ENCODE measurements around the gene PTPRK.

Gene PTPRK

DNA sequence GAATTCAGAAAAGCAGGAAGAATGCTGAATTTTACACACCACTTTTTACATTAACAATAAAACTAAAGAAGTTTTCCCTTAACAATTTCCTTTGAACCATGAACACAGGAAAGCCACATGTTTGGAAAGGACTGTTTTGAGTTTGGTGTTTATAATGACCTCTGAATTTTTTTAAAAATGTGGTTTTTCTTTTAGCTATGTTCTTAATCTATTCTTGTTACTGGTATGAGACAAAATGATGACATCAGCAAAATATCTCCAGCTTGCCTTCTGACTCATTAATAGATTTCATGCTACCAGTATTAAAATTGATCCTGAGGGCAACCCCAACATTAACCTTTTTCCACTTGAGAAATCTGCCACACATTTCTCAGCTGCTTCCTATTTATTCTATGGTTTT is 402.0 kb downstream of the PTPRK start:
- no peak for DNase-seq

DNA sequence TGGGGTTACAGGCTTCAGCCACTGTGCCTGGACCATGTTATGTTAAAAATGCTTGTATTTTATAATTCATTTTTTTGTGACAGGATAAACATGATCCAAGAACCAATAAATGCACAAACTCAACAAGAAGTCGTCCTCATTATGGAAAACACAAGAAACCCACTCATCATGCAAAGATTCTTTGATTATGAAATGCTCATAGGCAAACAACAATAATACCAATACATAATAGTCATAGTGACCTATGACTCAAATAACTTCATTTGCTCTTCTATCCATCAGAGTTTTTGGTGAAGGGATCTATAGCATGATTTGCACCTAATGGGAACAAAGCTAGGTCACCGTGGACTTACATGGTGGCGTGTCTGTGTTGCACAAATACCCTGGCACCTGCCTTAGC is 402.5 kb downstream of the PTPRK start:
- DNase-seq, result no peak

DNA sequence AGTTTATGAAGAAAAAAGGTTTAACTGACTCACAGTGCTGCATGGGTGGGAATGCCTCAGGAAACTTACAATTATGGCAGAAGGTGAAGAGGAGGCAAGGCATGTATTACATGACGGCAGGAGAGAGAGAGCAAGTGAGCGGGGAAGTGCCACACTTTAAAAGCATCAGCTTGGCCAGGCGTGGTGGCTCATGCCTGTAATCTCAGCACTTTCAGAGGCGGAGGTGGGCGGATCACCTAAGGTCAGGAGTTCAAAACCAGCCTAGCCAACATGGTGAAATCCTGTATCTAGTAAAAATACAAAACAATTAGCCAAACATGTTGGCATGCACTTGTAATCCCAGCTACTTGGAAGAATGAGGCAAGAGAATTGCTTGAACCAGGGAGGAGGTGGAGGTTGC is 406.2 kb downstream of the PTPRK start:
- no peak for DNase-seq

DNA sequence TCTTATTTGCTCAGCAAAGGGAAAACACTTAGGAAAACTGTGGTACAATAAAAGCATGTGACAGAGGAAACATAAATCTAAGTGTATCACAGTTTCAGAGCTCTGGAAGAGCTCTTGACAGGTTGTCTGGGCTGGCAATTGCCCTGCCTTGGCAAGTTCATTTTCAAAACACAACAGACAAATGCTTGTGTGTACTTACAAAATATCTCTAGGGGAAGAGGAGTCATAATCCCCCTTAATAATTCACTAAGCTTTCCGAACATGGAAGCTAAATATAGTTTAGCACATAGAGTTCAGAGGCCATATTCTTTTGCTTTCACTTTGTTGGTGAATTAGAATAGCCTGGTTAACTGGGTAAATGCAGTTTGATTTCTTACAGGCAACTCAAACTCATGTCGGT is 407.9 kb downstream of the PTPRK start:
- peak; percentile 52 for DNase-seq

DNA sequence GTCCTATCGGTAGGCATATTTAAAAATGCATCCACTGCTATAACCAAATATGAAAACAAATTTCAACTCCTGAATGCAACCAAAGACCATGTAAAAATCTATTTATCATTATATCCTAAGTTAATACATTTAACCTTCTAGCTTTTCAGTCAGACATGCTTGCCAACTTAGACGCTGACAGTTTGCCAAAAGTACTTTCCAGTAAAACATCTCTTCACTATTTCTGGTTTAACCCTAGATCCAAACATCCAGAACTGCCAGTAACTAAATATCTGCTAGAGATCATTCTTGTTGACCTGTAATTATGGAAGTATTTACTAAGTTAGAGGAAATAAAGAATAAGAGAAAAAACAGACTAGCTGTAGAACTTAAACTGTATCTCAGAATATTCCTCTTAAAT is 409.3 kb downstream of the PTPRK start:
- DNase-seq, result no peak

DNA sequence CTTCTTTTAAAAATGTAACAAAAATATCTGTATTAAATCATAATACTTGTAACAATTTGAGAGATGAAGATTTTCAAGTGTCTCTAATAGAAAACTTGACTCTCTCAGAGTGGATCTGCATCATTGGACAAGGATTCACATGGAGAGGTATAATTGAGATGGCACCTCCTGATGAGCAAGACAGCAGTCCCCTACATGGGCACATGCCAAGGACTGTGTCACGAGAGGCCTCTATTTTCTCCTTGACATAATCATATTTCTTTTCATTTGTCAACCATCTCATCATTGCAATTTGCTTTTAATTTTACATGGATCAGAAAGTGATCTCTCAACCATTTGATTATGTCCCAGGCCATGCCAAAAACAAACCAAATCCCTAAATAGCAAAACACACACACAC is 412.7 kb downstream of the PTPRK start:
- no peak for DNase-seq

DNA sequence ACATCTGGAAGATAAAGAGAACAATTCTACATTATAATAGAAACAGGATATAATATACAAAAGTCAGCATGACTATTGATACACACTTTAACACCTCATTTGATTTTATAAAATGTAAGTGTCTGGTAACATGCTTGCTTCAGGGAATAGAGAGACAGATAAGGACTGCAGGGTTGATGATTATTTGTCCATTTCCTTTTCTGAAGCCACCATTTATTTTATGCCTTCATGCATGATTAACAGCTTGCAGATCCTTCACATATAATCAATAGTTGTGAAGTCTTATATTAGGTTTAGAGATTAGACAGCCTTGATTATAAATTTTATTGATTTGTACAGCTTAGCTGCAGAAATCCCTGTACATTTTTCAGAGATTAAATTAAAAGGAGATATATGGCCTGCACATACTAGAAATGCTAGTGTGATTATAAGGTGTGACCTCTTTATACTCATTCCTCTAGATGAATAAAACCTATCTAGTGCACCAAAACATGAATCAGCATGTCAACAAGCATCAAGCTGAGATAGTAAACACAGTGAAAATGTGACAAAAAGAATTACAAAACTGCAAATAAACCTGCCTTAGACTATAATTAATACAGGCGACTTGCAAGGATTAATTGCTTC is 420.7 kb downstream of the PTPRK start:
- DNase-seq, result no peak

DNA sequence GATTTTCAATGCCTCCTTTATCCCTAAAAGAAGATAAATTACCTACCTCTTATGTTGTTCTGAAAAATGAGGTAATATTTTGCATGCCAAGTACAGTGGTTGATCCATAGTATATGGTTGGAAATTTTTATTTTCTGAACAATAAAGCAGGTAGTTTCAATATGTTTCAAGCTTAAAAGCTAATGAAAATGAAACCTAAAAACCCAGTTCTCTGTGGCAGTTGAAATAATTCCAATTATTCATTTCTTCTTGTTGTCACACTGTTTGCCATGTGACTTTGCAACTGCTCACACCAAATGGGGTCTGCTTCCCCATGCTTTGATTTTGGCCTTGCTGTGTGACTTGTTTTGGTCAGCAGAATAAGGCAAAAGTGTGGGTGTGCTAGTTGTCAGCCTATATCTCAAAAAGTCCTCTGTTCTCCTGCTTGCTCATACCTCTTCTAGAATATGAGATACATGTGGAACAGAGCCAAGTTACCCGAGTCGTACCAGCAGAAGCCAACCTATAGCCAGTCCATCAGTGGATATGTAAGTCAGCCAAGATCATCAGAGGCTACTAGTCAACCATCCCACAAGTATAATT is 422.3 kb downstream of the PTPRK start:
- no peak for DNase-seq

DNA sequence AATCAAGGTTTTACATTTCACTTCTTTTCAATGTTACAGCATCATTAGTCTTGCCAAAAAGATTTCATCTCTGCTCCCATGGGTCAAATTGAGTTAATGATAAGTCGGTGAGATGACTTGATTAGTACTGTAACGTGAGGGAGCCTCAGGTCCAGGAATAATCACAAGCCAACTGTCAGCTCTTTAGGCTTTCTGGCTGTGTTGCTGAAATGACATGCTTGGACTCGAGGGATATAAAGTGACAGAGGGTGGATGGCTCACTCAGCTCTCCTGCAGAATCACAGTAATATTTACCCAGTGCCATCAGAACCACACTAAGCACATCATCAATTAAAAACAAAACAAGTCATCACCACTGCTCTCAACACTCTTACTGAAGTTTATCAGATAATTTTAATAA is 423.4 kb downstream of the PTPRK start:
- no peak for DNase-seq

DNA sequence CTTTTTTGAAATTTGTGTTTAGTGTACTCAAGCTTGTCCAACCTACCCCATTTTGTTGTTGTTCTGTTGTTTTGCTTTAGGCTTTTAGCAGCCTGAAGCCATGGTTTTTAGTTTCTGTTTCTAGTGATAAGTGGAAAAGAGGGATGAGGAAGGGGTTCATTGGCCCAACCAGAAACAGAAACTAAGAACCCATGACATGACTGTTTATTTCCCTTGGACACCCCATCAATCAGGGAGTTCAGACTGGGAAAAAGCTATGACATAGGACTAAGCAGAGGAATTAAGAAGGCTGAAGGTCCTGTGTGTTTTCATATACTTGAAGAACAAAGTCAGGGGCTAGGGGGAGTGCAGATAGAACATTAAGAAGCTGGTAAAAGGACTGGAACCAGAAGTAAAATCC is 425.0 kb downstream of the PTPRK start:
- DNase-seq, result no peak

DNA sequence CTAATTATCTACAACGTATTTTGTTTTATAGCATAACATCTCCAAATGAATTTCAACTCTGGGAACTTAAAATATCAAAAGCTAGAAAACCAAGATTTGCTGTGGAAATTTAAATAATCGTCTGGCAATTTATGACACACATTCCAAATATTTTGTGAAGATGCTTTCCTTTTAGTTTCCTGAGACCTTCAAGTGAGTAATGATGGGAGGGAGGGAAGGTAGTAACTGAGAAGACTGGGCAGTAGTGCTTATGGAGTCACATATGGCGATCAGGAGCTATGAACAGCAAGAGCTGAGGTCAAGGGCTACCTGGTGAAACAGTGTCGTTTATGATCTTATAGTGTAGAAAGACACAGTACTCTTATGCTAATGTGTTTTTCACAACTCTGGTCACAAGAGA is 441.4 kb downstream of the PTPRK start:
- DNase-seq, result no peak

DNA sequence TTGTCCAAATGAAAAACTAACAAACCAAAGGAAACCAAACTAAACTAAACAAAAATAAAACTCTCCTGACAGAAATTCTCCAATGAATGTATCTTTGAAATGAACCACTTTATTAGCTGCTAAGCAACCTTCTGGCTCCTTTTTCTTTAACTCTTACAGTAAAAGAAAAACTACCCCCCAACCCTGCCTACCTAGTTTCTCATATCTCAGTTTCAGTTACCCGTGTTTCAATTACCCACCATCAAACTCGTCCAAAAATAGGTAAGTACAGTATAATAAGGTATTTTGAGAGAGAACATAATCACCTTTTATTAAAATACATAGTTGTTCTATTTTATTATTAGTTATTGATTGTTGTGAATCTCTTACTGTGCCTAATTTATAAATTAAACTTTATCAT is 442.1 kb downstream of the PTPRK start:
- no peak for DNase-seq

DNA sequence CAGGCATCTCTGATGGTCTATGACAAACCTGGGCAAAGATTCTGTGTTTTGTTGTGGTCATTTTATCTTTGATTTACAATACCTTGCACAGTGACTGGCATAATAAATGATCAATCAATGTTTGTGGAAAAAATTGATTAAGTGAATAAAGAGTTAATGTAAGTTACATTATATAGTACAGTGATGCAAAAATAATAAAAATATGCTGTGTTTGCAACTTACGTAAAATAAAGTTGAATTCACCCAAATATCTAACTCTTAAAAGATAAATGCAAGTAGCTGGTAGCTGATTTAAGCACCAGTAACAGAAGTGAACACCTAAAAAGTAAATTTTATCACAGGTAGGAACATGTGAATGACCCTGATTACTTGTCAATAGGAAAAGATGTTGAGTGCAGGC is 443.6 kb downstream of the PTPRK start:
- DNase-seq, result no peak

DNA sequence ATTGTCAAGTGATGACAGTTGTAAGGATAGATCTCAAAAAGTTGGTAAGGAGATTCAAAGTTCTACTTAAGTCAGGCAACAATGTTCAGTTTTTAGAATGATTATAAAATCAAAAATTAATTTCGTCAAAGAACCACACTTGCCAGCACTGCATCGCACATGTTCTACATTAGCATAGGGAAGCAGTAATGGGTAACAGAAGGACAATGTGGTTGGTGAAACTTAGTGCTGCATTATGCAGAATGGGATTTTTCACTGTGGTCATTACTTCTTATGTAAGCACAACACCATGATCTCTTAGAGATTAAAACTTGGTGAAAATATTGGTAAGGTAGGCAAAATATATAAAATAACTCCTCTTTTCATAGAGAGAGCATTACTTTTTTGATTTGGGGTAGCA is 445.8 kb downstream of the PTPRK start:
- no peak for DNase-seq

DNA sequence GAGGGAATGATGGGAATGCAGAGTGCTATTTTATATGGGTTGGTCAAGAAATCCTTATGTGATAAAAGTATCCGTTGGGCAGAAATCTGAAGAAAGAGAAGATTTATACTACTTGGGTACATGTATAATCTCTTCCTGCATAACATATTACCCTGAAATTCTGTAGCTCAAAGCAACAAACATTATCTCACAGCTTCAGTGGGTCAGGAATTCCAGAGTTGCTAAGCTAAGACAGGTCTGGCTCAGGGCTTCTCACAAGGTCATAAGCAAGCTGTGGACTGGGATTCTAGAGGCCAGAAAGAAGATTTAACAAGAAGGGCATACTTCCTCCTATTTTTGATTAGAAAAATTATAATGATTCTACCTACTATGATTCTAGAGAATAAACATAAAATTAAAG is 447.0 kb downstream of the PTPRK start:
- no peak for DNase-seq

DNA sequence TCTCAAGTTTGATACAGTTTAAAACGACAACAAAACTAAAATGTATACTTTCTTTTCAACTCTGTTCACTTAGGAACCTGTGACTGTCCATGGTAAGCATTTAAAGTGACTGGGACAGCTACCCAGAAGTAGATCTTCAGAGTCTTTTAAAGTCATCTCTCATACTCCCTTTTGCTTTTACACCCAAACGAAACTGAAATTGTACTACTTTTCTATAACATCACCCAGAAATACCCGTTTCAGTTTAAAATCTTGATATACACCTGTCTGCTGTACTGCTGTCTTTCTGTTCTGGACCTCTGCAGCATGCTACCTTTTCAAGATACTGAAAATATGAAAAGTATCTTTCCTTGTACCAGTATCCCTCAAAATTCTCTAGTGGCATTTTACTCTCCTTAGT is 449.2 kb downstream of the PTPRK start:
- no peak for DNase-seq

DNA sequence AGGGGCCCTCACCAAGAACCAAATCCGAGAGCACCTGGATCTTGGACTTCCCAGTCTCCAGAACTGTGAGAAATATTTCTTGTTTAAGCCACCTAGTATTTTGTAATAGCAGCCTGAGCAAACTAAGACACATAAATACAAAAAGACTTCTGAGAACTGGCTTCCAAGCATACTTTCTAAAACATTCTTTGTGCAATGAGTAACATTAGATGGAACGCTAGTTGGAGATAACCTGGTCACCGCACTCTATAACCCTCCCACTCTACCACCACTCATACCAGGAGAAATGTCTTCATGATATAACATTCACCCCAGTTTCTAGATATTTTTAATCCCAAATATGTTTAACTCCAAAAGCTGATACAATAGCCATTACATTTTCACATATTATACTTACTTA is 450.0 kb downstream of the PTPRK start:
- no peak for DNase-seq

DNA sequence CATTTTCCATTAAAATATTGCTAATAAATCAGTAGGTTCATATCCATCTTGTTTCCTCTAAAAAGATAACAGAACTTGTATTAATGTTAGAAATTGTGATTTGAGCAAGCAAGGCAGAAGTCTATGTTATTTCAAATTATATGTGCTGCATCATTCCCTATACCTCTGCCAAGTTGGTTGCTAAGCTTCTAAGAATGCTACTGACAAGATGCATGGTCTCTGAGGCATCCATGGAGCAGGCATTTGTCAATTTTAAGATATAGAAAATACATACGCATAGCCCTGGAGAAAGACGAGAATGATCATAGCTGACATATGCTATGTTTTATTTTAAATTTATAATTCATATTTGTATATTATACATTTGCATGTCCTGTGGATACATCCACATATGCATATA is 451.2 kb downstream of the PTPRK start:
- no peak for DNase-seq

DNA sequence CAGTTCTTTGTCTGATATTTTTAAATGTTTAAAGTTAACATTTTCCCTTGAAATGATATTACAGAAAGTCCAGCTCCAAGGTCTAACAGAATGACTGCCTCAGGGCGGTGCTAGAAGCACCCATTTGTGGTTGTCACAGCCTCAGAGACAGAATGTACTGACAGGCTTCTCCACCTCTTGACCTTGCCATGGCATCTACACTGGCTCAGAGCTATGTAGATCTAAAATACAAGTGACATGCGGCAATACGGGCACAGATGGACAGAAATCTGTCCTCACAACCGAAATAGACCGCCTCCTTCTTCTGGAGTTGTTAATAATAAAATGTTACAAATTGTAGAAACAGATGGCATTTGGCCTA is 452.3 kb downstream of the PTPRK start:
- no peak for DNase-seq

DNA sequence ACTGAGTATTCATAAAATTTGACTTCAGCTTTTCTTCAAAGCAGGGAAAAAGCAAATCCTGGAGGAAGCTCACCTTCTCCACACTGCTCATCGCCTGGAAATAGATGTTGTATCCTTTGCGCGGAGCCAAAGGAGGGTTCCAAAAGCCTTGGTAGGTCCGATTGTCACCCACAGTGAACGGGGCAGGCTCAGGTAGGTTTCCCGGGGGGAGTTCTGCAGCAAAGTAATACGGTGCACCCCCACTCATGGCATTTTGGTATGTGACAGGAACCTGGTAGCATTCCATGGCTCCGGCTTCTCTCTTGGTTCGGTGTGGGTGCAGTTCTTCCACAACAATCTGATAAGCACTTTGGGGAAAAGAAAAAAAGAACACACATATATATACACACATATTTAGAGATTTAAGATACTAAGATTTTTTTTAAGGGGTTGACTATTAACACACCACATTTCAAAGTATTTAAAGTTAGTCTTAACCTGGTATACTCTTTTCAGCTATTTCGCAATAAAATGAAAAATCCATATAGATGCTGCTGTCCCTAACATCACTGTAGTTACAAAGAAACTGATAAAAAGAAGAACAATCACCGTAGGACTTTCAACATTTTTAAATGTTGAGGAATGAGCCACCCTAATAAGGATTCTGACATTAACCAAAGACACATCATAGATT is 452.8 kb downstream of the PTPRK start:
- no peak for DNase-seq

DNA sequence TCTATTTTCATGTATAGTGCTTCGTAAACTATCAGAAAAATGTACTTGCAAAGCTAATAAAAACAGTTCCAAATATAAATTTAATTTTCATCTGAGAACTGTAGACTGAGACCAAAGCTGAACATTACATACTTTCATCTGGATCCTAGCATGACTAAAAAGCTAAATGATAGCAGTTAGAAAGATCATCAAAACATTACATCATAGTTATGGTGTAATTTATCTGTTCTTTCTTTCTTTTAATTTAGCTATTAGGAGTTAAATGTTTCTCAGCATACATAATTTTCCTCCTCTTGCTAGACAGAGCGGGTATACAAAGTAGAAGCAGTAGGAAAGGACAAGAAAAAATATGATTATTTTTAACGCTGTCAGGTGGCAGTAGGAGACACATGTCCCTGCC is 455.3 kb downstream of the PTPRK start:
- no peak for DNase-seq

DNA sequence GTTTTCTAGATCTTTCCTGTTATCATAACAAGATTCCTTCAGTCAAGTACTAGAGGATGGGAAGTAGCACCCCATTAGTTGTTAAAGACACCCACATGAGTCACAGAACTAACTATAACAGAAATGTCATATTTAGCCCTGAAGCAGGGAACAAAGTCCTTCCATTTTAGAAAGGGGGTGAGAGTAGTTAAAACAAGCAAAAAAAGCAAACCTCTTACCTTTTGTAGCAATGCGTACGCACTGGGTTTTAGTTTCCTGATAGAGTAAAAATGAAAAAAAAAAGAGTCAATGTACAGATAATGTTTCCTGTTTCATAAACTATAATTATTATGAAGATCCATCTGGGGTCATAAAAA is 455.9 kb downstream of the PTPRK start:
- no peak for DNase-seq

DNA sequence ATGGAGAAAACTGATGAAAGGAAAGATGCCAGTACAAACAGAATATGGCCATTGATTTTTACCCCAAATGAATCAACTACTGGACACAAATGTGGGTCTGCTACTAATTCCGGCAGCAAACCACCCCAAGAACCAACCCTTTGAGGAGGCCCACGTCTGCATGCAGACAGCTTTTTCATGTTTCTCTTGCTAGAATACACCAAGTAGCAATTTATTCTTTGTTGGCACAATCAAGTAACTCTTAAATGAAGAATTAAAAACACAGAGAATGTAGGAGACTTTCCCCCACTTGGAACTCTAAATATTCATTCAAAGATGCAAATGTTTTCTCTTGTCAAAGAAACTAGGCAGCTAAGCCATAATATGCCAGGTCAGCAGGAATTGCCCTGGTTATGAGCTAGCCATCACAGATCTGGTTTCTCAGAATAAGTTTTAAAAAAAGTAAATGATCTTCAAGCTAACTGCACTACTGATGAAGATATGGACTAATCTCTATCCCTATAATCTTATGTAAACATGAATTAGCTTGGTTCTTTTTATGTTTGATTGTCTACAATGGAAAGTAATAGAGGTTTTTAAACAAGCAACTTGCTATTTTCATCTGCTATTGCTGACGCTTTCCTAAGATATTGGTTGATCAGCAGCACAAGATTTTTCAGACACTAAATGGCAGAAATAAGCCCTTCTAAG is 456.4 kb downstream of the PTPRK start:
- DNase-seq, result no peak

DNA sequence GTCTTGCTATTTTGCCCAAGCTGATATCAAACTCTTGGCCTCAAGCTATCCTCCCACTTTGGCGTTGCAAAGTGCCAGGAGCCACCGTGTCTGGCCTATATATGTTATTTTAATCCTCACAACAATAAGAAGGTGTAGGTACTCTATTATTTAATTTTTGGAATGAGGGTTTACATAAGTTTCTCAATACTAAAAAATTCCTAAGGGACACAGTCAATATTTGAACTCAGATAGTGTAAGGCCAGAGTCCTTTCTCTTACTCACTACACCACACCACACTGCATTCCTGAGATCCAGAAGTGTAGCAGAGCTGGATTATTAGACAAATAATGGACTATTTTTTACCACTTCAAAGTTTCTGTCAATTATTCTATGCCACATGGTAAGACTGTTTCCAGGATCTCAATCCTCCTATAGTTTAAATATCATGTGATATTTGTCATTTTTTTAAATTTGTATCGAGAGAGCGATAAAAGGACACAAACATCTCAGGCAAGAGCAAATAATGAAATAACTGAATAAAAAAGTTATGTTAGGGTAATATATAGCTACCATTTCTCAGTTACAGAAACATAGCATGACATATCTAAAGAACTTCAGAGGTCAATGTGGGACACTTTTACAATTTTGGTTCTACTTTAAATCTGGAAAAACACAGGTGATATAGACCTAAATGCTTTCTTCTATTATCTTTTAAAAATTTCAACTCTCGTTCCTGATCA is 457.4 kb downstream of the PTPRK start:
- DNase-seq, result no peak
